HG02870 (cell line): ENCODE data around the gene ABTB2.

Experiments used
- ATAC-seq: cut with Tn5 transposase; IDR thresholded peaks from one replicate; pipeline ENCODE4 v1.9.1; 2021; ENCODE audit warnings: mild to moderate bottlenecking, moderate library complexity; ENCODE audit not compliant: unreplicated experiment

The ABTB2 gene

DNA sequence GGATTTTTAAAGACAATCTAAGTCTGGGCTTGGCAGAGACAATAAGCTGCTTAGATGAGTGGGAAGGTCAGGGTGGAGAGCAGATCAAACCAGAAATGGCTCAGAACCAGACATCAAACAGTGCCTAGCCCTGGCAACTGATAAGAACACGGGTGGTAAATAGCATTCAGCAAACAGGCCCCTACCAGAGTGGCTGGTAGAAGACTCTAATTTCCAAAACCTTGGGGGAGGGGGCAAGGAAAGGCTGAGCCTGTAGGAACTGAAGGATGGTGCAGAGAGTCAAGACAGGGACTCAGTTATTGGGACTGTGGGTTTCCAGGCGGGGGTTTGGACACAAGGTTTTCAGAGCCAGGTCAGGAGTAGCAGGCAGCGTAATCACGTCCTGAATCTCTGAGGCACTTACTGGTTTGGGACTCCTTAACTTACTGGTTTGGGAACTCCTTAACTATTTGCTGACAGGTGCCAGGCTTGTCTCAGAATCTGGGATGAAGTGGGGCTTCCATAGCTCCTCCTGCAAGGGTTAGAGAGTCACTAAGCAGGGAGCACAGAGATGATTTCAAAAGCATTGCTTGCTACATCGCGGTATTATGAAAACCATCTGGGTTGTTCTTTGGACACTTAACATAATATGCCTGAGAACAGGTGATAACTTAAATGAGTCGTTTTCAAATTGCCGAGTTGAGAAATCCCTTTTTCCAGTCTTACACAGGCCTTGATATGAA, 5.7 kb upstream of the ABTB2 start:
- no peak for ATAC-seq

DNA sequence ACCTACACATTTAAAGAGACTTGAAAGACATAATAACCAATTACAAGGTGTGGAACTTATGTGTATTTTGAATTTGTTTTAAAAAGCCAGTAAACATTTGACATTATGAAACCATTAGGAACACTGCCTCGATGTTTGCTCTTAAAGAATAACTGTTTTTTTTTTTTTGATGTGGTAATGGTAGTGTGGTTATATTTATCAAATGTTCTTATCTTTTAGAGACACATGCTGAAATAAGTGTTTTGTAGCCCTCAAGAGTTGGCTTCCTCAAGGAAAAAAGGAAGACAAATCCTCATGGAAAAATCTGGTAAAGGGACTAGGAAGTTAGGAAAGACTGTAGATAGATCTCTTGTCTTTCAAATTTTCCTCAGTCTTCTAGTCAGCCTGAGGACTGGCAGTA, 2.2 kb upstream of the ABTB2 start:
- ATAC-seq: no peak

DNA sequence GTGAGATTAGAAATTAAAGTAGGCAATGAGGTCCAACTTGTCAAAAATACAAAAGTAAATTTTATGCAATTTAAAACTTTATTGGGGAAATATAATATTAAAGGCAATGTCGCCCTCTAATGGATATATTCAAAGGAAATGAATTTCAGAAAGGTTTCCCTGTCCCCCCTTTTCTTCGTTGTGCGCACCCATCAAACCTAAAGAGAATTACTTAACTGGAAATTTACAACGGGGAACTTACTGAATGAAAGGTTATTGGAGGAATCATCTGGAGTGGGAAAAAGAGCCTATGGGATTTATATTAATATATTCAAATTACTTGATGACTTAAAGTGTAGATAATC, 1.7 kb upstream of the ABTB2 start:
- ATAC-seq: no peak

DNA sequence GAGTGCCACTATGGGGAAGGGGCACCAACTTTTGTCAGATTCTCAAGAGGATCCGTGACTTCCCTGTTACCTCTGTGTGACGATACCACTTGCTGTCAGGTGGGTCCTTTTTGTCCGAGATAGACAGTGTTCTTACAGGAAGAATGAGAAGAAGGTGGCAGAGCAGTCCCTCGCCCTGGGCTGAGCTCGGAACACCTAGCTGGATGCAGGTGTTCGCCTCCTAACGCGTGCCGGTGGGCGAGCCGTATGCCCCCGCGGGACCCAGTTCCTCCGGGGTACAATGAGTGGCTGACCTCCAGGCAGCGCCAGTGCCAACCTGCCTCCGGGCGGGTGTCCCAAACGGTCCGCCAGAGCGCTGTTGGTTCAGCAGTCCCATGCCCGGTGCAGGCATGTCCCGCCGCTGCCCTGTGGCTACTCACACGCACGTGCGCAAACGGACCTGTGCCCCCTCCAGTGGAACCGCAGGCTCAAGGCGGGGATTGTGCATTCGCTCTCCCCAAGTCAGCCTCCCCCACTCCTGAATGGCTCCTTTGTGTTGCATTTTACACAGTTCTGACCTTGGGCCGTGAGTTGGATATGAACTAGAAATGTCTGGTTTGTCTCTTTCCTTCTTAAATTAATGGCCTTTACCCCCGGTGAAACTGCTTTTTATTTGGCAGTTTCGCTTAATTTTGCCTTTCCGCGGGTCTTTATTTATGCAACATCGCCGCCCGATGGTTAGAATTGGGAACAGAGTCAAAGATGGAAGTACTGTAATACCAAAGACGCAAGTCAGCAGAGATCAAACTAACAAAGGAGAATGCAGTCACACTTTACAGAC, 1.1 kb upstream of the ABTB2 start:
- no peak for ATAC-seq

DNA sequence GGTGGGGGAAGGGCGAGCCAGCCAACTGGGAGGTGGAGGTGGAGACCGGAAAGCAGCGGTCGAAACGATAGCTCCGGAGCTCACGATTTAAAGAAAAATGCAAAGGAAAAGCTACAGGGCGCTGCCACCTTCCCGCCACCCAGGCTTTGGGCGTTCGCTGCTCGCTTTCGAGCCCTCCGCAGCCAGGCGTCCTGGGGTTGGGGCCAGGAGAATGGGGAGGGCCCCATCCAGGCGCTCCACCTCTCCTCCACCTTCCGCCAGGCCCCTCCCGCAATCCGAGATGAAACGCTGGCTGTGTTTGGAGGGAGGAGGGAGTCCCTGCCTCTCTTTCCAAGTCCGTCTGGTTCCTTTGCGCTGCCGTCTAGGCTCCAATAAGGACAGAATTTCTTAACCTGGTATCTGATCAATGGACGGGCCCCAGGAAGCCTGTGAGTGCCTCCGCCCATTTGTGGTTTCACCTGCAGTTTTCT, 483 bp upstream of the ABTB2 start:
- no peak for ATAC-seq

DNA sequence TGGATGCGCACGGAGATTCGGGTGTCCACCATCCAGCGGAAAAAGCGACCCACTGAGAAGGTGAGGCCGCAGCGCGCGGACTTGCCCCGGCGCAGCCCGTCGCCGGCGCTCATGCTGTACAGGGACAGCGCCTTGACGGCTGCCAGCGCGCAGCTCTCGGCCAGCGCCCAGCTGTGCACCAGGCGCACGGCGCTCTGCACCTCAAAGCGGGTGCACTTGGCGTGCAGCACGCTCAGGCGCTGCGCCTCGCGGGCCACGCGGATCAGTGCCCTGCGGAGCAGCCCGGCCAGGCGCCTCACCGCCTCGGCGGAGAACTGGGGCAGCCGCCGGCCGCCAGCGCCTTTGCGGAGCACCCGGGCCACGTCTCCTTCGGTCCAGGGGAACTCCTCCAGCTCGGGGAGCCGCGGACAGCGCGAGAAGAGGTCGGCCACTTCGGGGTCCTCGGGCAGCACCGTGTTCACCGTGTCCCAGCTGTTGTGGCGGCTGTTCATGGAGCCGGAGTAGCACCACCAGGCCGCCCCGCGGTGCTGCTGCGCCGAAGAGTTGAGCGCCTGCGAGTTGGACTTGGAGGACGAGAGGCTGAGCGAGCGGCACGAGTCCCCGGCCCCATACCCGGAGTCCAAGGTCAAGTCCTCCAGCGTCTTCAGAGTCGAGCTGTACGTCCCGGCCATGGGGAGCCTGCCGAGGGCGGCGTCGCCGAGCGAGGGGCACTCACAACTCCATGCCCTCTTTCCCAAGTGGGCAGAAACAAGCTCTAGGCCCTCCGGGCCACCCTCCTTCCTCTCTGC, 703 bp downstream of the ABTB2 start:
- no peak for ATAC-seq

DNA sequence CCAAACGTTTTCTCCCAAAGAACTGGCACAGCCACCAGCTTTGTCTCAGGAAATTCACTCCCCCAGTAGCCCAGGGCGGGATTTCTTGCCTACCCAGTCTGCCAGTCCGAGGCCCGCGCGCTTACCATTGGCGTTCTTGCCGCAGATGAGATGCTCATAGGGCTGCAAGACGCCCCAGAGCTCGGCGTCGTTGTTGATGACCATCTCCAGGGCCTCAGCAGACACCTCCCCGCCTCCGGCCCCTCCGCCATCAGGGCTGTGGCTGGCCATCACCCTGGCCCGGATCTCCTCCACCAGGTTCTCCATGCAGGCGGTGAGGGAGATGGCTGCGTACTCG, 1.3 kb downstream of the ABTB2 start:
- no peak for ATAC-seq

DNA sequence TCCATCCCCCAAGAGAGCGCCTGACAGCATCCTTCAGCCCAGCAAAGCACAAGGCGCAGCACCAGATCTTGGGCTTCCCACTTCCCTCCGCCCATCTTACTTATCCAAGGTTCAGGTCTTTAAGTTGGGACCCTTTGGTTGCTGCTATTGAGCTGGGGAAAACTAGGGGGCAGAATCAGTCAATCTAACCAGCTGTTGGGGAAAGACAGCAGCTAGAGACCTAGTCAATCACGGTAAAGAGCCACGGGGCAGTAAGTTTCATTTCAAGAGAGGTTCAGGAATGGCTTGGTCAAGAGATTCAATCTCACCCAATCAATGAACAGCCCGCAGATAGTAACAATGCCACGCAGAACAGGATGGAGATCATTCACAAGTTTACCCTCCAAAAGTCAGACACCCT, 1.7 kb downstream of the ABTB2 start:
- ATAC-seq: no peak

DNA sequence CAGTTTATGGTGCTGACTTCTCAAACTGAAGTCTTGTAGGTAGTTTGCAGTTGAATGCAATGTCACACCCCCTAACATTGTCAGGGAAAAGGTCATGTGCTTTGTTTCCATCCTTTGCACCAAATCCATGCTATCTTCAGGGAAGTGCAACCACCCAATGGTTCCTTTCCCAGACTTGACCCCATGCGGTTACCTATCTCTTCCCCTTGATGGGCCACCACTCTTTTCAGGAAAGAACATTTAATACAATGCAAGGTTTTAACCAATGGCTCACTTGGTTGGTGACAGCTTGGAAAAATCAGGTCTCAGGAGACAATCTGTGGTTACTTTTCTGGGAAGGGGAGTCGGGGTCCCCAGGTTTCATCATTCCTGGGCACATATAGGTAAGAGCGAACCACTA, 2.1 kb downstream of the ABTB2 start:
- no peak for ATAC-seq

DNA sequence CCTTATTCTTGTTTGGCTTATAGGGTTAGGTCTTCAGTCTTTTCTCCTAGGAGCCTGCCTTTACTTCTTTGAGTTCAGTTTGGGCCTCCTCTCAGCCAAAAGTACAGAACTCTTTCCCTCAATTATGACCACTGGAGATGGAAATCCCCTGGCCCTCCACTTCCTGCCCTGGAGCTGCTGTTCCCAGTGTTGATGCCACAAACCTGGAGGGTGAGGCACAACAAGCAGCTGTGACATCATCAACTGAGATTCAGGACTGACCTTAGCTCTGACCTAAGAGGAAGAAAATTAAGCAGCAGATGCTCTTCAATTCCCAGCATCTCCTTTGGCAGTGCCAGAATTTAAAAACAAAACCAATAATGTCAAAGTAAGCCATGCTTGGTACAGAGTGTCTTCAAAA, 3.0 kb downstream of the ABTB2 start:
- ATAC-seq: no peak

DNA sequence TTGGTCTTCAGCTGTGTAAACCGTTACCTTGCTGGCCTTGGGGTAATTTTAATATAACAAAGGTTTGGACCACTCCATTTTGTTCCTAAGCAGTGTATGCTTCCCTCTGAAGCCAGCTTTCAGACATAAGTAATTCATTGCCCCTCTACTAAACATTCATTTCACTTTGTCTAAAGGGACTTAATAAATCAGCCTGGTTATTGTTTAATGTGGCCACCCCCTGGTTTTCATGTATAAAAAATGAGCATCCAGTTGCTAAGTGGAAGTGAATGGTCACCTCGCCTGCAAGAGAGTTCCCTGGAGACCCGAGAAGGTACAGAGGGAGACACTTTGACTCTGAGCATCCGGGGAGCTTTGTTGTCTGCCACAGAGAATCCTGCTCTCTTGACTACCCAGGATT, 3.9 kb downstream of the ABTB2 start:
- ATAC-seq: no peak

DNA sequence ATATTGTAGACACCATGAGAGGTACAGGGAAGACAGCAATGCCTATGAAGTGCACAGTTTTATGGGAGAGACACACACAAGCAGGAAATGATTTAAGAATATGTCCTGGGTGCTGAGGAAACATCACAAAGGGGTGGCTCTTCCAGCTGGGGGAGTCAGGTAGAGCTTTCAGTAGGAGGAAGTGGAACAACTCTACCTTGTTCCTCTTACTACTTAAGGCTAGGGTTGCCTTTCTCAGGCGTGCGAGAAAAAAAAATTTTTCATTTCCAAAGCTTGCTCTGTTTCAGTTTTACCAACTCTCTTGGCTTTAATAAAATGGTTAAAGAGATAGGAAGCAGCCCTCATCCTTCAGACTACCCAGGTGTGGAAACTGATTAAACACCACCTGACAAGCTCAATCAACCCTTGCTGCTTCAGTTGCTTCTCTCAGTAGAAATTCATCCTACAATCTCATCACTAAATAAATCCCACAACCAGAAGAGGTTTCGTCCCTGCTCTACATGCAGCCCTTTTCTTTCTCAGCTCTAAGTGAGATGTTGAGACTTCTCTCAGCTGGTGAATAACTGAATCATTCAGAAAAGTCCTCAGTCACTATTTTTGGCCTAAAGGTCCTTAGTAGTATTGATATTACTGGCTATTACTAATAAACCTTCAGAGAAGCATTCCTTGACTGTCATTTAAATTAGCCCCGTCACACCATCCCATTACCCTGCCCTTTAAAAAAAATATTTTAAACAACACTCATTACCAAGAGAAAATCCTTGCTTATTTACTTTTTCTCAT, 5.9 kb downstream of the ABTB2 start:
- peak; percentile 63 for ATAC-seq

DNA sequence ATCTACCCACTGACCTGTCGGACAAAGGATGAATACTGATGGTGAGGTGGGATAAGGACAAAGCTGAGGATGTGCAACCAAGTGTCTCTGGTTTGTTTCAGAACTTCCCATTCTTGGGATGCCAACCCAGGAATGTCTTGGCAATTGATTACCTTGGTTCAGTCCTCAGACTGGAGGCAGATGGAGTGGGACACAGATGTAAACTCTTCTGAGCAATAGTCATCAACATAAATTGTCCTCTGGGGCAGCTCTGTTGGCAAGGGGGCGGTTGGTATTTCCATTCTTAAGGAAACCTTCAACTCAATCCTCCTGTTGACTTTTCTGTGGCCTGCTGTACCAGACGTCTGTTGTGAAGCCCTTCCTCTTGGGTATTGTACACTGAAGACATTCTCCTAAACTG, 6.8 kb downstream of the ABTB2 start:
- no peak for ATAC-seq

DNA sequence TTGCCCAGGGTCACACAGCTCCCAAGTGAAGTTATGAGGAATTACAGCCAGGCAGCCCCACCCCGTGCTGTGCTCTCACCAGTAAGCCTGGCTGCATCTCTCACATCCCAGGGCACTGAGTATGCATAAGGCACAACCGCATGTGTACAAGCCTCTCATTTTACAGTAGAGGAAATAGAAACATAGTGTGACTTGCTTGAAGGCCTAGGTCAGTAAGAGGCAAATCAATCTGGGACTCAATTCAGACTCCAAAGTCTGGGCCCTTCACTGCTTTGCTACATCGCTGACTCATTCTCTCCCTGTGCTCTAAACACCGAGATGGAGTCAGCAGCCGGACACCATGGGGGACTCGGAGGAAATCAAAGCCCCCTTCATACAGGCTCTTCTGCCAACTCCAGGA, 7.9 kb downstream of the ABTB2 start:
- no peak for ATAC-seq

DNA sequence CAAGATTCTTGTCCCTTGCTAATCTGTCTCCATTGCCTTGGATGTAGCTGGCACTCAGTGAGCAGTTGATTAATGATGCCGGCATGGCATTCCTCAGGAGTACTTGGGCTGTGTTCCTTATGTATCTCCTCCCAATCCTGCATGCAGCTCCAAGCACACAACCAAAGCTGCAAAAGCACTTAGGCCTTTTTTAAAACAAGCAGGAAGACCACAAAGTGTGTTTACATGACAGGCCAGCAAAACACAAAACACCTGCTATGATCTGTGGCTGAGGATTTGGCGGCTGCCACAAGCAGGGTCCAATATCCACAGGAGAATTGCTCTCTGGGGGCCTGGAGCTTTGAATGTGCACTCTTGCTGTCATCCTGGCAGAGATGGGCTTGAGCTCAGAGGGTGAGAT, 8.9 kb downstream of the ABTB2 start:
- no peak for ATAC-seq

DNA sequence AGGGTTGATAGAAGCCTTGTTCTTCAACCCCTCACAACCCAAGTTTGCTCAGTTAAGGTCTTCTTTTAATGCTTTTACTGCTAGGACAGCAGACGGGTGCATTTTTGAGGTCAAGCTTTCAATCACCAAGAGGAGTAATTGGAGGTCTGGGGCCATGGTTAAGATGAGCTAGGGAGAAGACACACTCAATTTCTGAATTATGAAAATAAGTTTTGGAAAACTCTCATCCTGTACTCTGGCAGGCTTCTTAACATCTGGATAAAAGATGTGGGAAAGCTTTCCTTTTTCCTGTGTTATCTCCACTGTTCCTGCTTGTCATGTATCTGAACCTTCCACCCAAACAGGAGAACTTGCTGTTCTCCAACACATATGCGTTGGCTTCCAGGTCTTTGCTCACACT, 9.7 kb downstream of the ABTB2 start:
- ATAC-seq: no peak

DNA sequence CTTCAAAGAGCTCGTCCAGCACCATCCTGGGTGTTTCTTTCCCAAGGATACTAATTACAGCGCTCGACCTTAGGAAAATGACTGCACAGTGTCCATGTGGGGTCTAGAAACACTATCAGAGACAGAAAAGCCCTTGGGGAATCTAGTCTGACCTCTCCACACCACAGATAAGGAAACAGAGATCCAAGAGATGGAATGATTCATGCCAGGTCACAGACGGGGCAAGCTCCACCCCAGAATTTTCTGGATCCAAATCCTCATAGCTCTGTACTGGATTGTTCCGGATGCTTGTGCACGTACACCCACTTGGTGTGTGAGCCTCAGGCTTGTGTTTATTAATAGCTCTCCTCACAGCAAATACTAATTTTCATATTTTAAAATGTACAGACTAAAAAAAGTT, 11.3 kb downstream of the ABTB2 start:
- no peak for ATAC-seq

DNA sequence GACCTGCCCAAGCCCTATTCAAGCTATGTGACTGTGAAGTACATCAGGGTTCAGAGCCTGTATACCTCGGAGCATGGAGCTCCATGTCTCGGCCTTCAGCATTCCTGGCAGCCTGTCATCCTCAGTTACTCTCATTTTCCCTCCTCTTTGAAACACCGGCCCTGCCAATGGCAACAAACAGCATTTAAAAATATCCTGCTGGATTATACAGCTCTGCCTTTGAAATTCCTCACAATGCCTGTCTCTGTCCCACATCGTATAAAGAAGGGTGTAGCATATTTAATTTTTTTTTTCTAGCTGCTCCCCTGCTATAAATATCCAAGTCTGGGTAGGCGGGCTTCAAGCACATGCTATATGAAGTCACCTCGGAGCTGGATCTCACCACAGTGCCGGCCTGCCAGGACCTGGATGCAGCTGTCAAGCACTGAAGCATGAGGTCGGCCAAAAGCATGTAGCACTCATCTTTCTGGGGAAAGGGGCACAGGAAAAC, 11.8 kb downstream of the ABTB2 start:
- ATAC-seq: no peak

DNA sequence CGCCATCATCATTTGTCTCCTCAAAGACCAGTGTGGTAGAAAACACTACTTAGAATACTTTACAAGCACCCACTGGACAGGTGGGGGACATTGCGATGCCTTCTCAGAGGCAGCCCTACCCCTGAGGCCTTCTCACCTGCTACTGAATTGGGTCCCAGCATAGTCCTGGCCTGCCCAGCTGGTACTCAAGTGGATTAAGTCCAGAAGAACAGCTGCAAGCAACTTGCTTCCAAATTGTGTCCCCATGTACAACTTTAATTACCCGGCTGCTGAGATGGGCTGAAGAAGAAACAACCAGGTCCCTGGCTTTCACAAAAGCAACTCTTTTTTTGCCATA, 12.3 kb downstream of the ABTB2 start:
- no peak for ATAC-seq

DNA sequence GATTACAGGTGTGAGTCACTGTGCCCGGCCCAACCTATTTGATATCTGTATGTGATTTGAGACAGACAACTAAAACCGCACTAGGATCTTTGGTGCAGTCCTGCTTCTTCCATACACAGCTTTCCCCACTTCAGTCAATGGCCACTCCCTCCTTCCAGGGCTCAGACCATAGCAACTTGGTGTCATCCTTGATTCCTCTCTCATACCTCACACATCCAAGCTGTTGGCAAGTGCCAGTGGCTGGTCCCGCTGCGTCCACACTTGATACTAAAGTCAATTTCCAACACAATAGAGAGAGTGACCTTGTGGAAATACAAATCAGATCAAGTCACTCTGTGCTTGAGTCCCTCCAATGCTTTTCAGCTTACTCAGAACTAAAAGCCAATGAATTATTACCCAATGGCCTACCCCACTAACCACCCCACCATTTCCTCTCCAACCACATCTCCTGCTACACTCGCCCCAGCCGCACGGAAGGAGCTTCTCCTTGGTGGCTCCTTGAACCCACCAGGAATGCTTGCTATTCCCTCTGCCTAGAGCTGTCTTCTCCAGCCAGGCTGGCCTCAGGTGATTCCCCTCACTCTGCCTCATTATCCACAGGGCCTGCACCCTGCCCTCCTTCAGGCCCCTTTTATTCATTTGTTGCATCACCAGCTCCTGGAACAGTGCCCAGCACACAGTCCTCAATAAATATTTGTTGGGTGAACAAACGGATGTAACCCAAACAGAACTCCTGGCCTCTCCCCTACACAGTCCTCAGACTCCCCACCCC, 12.9 kb downstream of the ABTB2 start:
- no peak for ATAC-seq
